ENCODE data around the gene DNAJA3.
A peak's percentile ranks its signal among the peaks of the same experiment; 100 is the strongest.

DNAJA3 gene

GRCh38 chr16:4420505-4421105 is 5.1 kb upstream of the DNAJA3 start:
- CTCF ChIA-PET, result no interaction called here
- DNase-seq (ENCODE audit: low spot score), result no peak
- POLR2A ChIA-PET (ENCODE audit: low non-redundant PET), result no interaction called here
- TF ChIP-seq CTCF (conservative IDR thresholded peaks at IDR 0.05; ENCODE audit: low read depth), result no peak
- no peak overlapping the region for H3K27ac ChIP-seq

- peak overlapping the region; percentile 95 for H3K27ac ChIP-seq
- ChIA-PET CTCF (interaction anchor here (0.7 kb wide), 1 partner anchor 54 kb away, joined by 3 read pairs; no protein-coding TSS in a partner anchor), POLR2A (ENCODE audit: low non-redundant PET) (no interaction called here)
- TF ChIP-seq CTCF (conservative IDR thresholded peaks at IDR 0.05; ENCODE audit: low read depth), result no peak
- DNase-seq (ENCODE audit: low spot score), result no peak
These were observed 485 bp downstream of the DNAJA3 start for GRCh38 chr16:4426021-4426684.

GRCh38 chr16:4426722-4427372 is 1.2 kb downstream of the DNAJA3 start:
- DNase-seq (ENCODE audit: low spot score), result no peak
- CTCF ChIA-PET, result no interaction called here
- no peak overlapping the region for H3K27ac ChIP-seq
- no peak for TF ChIP-seq CTCF (conservative IDR thresholded peaks at IDR 0.05; ENCODE audit: low read depth)
- POLR2A ChIA-PET (ENCODE audit: low non-redundant PET), result no interaction called here

GRCh38 chr16:4428500-4428899 is 2.8 kb downstream of the DNAJA3 start:
- POLR2A ChIA-PET (ENCODE audit: low non-redundant PET), result no interaction called here
- no peak for TF ChIP-seq CTCF (conservative IDR thresholded peaks at IDR 0.05; ENCODE audit: low read depth)
- DNase-seq (ENCODE audit: low spot score), result no peak
- CTCF ChIA-PET, result interaction anchor here (0.7 kb wide), 1 partner anchor 159 kb away, joined by 3 read pairs; no protein-coding TSS in a partner anchor
- no peak overlapping the region for H3K27ac ChIP-seq

- H3K27ac ChIP-seq, result no peak overlapping the region
- CTCF ChIA-PET, result interaction anchor here (0.7 kb wide), 1 partner anchor 78 kb away, joined by 6 read pairs; no protein-coding TSS in a partner anchor
- no peak for TF ChIP-seq CTCF (conservative IDR thresholded peaks at IDR 0.05; ENCODE audit: low read depth)
- no peak for DNase-seq (ENCODE audit: low spot score)
- POLR2A ChIA-PET (ENCODE audit: low non-redundant PET), result no interaction called here
These were observed 5.4 kb downstream of the DNAJA3 start for GRCh38 chr16:4431023-4431422.

GRCh38 chr16:4433228-4433627 is 7.6 kb downstream of the DNAJA3 start:
- ChIA-PET CTCF (no interaction called here), POLR2A (ENCODE audit: low non-redundant PET) (no interaction called here)
- no peak overlapping the region for H3K27ac ChIP-seq
- no peak for TF ChIP-seq CTCF (conservative IDR thresholded peaks at IDR 0.05; ENCODE audit: low read depth)
- DNase-seq (ENCODE audit: low spot score), result no peak
